ENCODE data around the gene FSD1L. TPM values are rescaled to one million over a fixed set of nuclear protein-coding genes. Genes with fewer than 3 reads are reported as not detected.

Gene FSD1L
- 2.8 and 5.1 TPM in 2 replicates for total RNA-seq (2016; rRNA removed; fragmentation: Illumina TruSeq; extraction: Trizol)
- 4.7 and 6.0 TPM in 2 replicates for total RNA-seq (2016; cell fraction: cytosol; rRNA removed; fragmentation: Illumina TruSeq; extraction: Trizol; ENCODE audit: low read depth)
- 3.0 and 5.1 TPM in 2 replicates for total RNA-seq (2016; cell fraction: insoluble cytoplasmic fraction; rRNA removed; fragmentation: Illumina TruSeq; extraction: Trizol)
- total RNA-seq (2016; cell fraction: membrane; rRNA removed; fragmentation: Illumina TruSeq; extraction: Trizol) = 2.3 and 2.5 TPM in 2 replicates
- 23.8 and 25.5 TPM in 2 replicates for total RNA-seq (2016; cell fraction: nucleus; rRNA removed; fragmentation: Illumina TruSeq; extraction: Trizol)
- polyA plus RNA-seq (2011; rRNA removed) = 4.1 and 4.2 TPM in 2 replicates
- 0.66 and 0.76 TPM in 2 replicates for polyA plus RNA-seq (2011; cell fraction: cytosol; rRNA removed)
- 5.8 and 9.2 TPM in 2 replicates for polyA plus RNA-seq (2011; cell fraction: nucleus; rRNA removed)
- polyA plus RNA-seq (2012) = 6.1 and 6.9 TPM in 2 replicates
- 0.33 and 0.41 TPM in 2 replicates for polyA plus RNA-seq (2016; cell fraction: cytosol; fragmentation: Illumina TruSeq; extraction: Trizol; ENCODE audit: low read depth)
- polyA plus RNA-seq (2016; cell fraction: insoluble cytoplasmic fraction; fragmentation: Illumina TruSeq; extraction: Trizol; ENCODE audit: low read depth) = 1.8 and 2.1 TPM in 2 replicates
- 0.48 and 0.66 TPM in 2 replicates for polyA plus RNA-seq (2016; cell fraction: membrane; fragmentation: Illumina TruSeq; extraction: Trizol; ENCODE audit: low read depth)
- 13.2 and 14.2 TPM in 2 replicates for polyA plus RNA-seq (2016; cell fraction: nucleus; fragmentation: Illumina TruSeq; extraction: Trizol; ENCODE audit: insufficient read depth, low read depth)
- polyA minus RNA-seq (2011; rRNA and poly(A)+ RNA removed; ENCODE audit: low replicate concordance) = 1.7 and 3.3 TPM in 2 replicates
- 1.8 and 2.5 TPM in 2 replicates for polyA minus RNA-seq (2011; cell fraction: cytosol; rRNA and poly(A)+ RNA removed)
- 89.1 and 107 TPM in 2 replicates for polyA minus RNA-seq (2011; cell fraction: nucleus; rRNA and poly(A)+ RNA removed)
- Bru-seq, nascent RNA = percentile 78 among the genes with signal in this experiment
- BruChase-seq, experiment 1, labeled RNA remaining after a 6-hour chase = percentile 63 among the genes with signal in this experiment
- BruChase-seq, experiment 2, labeled RNA remaining after a 2-hour chase = percentile 75 among the genes with signal in this experiment
- long read RNA-seq, experiment 1 = 0 reads
- long read RNA-seq, experiment 2, partial matches to known transcripts = 0 of 2 reads
- long read RNA-seq, experiment 2, other reads (novel, unspliced or antisense) = 2 of 2 reads

DNA sequence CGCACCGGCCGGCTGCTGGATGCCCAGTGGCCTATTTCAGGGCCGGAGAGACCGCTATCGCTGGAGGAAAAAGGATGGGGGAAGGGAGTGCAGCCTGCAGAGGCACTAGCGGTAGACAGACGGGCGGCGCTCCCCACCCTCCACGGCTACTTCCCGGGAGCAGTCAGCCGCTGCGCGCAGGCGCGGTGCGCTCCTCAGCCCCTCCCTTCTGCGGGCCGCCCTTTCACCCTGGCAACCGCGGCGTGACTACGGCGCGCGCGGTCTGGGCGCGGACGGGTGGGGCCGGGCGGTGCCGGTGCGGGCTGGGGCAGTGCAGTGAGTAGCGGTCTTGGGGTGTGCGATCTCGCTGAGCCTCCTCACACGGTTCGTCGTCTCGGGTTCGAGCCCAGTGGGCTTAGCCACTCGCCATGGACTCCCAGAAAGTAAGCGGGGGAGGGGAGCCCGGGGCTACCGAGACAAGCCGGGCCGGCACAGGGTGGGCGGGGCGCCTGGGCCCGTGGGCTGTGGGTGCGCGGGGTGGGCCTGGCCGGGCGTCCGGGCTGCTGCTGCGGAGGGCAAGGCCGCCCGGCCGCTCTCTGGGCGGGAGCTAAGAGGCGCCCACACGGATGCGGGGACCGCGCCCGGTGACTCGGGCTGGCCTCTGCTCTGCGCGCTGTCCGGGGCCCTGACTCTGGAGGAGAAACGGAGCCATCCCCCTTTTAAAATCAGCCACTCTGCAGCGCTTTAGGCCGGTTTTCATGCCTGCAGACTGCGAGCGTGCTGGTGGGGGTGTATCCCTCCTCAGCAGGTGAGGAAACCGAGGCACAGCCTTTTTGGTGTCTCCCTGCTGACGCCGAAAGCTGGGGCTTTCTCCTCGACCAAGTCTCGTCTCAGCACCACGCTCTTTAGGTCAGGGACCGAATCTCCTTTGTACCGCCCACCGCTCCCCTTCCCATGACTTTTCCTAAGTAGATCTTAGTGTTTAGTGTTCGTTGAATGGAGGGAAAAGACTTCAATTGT is at the start of gene FSD1L:
Gene FSD1L, plus strand, starts transcription at position 221 of the 999 bp plus-strand sequence. Its CDS starts 187 bp downstream, at position 408.
- FAIRE-seq = no peak
- peaks cover 44% of the 10 kb centered on the region for H3K79me2 ChIP-seq (ENCODE audit: insufficient read depth, low read length)
- ChIA-PET POLR2A (interaction anchor here (1.0 to 4.0 kb wide), 2 partner anchors 15 to 30 kb away, joined by 4 to 19 read pairs; no protein-coding TSS in a partner anchor), CTCF (ENCODE audit: low intra/inter-chr PET ratio, low total read pairs) (no interaction called here)
- intact Hi-C loops (cut with micrococcal nuclease; ENCODE audit: unreplicated experiment) (loop anchor here (1.0 to 10.0 kb wide), 4 partner anchors 27 to 247 kb away; partner anchors contain the start of genes FKTN and TMEM38B), in situ Hi-C loops (cut with HindIII; ENCODE audit: extremely low pct_ligation_motif_present, low pct_unique_long_range_greater_than_20kb) (no loop called here)
- H3K36me3 ChIP-seq (replicated peaks in 1 of 2; ENCODE audit: control insufficient read depth in 1 of 2, insufficient read depth in 2 of 2, low read length in 2 of 2) = no peaks in the 10 kb centered on the region; a peak in 1 of 5 replicates
- no peak within 1 kb of the TSS for H2AFZ ChIP-seq (ENCODE audit: low read length)
- H3K9me3 ChIP-seq (ENCODE audit: low read length) = no peaks in the 10 kb centered on the region
- BruUV-seq (replicated peaks) = no TSS peak
- peak within 1 kb of the TSS; percentile 81 for H3K9ac ChIP-seq (ENCODE audit: insufficient read depth, low read depth, low read length)
- no peaks in the 10 kb centered on the region for H4K20me1 ChIP-seq (ENCODE audit: insufficient read depth, low read length)
- peak; percentile 84 for DNase-seq (ENCODE audit: low spot score)
- peak; percentile 95 for ATAC-seq
- WGBS (ENCODE audit: low lambda C conversion rate) = 0% methylated on average over 26 of the region's 87 CpGs
- peak within 1 kb of the TSS; percentile 83 to 90 (median 89) for H3K4me3 ChIP-seq (replicated peaks in 1 of 3; ENCODE audit: insufficient read depth in 1 of 3, low read depth in 2 of 3, low read length in 3 of 3)
- peaks cover 75% of the 10 kb centered on the region for H3K4me1 ChIP-seq (ENCODE audit: insufficient read depth, low read length)
- H3K27ac ChIP-seq (ENCODE audit: extremely low read length, insufficient read depth, low read length) = peak within 1 kb of the TSS; percentile 74
- H3K27me3 ChIP-seq (ENCODE audit: control insufficient read depth in 1 of 2, insufficient read depth in 2 of 2, low read length in 2 of 2) = no peaks in the 10 kb centered on the region; a peak in 1 of 5 replicates
- peak within 1 kb of the TSS; percentile 81 for H3K4me2 ChIP-seq (ENCODE audit: low read depth, low read length)
- no peak for TF ChIP-seq ZBTB21 (CRISPR knock-in tag; IDR thresholded peaks at IDR 0.05)
- TF ChIP-seq, protein P1, sequence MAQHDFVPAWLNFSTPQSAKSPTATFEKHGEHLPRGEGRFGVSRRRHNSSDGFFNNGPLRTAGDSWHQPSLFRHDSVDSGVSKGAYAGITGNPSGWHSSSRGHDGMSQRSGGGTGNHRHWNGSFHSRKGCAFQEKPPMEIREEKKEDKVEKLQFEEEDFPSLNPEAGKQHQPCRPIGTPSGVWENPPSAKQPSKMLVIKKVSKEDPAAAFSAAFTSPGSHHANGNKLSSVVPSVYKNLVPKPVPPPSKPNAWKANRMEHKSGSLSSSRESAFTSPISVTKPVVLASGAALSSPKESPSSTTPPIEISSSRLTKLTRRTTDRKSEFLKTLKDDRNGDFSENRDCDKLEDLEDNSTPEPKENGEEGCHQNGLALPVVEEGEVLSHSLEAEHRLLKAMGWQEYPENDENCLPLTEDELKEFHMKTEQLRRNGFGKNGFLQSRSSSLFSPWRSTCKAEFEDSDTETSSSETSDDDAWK (CRISPR knock-in tag; IDR thresholded peaks at IDR 0.05) = no peak
- TF ChIP-seq NKX3-1 (CRISPR knock-in tag; IDR thresholded peaks at IDR 0.05) = peak; percentile 36; the same call in 1 of the 2 replicates
- TF ChIP-seq ZNF546 (CRISPR knock-in tag; conservative IDR thresholded peaks at IDR 0.05) = no peak
- no peak for TF ChIP-seq KLF15 (CRISPR knock-in tag; IDR thresholded peaks at IDR 0.05; ENCODE audit: borderline replicate concordance)
- TF ChIP-seq ZEB1 (IDR thresholded peaks at IDR 0.05; ENCODE audit: insufficient replicate concordance, low read depth) = no peak
- TF ChIP-seq, protein P2, sequence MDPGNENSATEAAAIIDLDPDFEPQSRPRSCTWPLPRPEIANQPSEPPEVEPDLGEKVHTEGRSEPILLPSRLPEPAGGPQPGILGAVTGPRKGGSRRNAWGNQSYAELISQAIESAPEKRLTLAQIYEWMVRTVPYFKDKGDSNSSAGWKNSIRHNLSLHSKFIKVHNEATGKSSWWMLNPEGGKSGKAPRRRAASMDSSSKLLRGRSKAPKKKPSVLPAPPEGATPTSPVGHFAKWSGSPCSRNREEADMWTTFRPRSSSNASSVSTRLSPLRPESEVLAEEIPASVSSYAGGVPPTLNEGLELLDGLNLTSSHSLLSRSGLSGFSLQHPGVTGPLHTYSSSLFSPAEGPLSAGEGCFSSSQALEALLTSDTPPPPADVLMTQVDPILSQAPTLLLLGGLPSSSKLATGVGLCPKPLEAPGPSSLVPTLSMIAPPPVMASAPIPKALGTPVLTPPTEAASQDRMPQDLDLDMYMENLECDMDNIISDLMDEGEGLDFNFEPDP (CRISPR knock-in tag; conservative IDR thresholded peaks at IDR 0.05) = no peak
- peak; percentile 50 for TF ChIP-seq RXRA (CRISPR knock-in tag; IDR thresholded peaks at IDR 0.05)
- TF ChIP-seq PHF8 (CRISPR knock-in tag; IDR thresholded peaks at IDR 0.05) = peak; percentile 72; the same call in 1 of the 2 replicates
- no peak for TF ChIP-seq MZF1 (CRISPR knock-in tag; IDR thresholded peaks at IDR 0.05; ENCODE audit: borderline replicate concordance)
- 0 out of 2 replicates have a peak, but pooled peaks have one; percentile 13 for TF ChIP-seq ZNF232 (CRISPR knock-in tag; IDR thresholded peaks at IDR 0.05; ENCODE audit: borderline replicate concordance)
- TF ChIP-seq, protein P3, sequence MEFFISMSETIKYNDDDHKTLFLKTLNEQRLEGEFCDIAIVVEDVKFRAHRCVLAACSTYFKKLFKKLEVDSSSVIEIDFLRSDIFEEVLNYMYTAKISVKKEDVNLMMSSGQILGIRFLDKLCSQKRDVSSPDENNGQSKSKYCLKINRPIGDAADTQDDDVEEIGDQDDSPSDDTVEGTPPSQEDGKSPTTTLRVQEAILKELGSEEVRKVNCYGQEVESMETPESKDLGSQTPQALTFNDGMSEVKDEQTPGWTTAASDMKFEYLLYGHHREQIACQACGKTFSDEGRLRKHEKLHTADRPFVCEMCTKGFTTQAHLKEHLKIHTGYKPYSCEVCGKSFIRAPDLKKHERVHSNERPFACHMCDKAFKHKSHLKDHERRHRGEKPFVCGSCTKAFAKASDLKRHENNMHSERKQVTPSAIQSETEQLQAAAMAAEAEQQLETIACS (CRISPR knock-in tag; IDR thresholded peaks at IDR 0.05) = peak; percentile 58; the same call in 1 of the 2 replicates

All from HepG2 (cell line).